Esophagus muscularis mucosa (tissue), 3 donors: Measurements from ENCODE around the gene ACO2.

Source experiments
- EP300 ChIP-seq: sonication (generic); formaldehyde crosslinking; IDR thresholded peaks from one replicate; pipeline ENCODE4 v1.6.1; 2017; ENCODE audit warnings: antibody characterized with exemption
- TF ChIP-seq, protein P1 (sequence below), 3 experiments: fragments of 200-600 bp in 2 of 3; fragments of 450-650 bp in 1 of 3; sonication (generic) in 2 of 3; IDR thresholded peaks; one replicate each; pipeline ENCODE4 v1.5.1; 2017 to 2019; ENCODE audit warnings: antibody characterized with exemption in 3 of 3, mild to moderate bottlenecking in 2 of 3, moderate library complexity in 1 of 3

DNA sequence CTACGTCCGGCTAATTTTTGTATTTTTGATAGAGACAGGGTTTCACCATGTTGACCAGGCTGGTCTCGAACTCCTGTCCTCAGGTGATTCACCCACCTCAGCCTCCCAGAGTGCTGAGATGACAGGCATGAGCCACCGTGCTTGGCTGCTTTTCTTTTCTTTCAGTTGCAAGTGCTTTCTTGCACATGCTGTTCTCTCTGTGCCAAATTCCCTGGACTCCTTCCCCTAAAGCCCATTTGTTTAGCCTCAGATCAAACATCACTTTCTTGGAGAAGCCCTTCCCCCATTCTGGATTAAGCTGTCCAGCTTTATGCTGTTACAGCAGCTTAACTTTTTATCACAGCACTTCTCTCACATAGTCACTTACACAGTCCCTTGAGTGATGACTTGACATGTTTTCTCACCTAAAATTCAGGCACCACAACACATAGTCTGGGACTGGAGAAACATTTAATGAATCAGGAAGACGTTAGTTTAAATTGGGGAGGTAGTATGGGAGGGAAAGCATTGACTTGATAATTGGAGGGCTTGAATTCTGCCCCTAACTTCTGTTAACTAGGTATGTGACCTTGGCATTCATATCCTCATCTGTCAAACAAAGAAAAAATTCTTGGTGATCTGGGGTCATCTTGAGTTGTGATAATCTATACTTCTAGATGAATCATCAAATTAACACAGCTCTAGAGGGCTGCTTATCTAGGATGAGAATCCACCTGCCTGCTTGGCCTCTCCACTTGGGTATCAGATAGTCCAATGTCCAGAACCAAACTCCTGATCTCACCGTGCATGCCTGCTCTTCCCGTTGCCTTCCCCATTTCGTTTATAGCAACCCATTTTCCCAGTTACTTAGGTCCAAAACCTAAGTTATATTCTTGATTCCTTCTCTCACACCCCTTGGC lies 18.4 kb downstream of the ACO2 start:
- TF ChIP-seq, protein P1, sequence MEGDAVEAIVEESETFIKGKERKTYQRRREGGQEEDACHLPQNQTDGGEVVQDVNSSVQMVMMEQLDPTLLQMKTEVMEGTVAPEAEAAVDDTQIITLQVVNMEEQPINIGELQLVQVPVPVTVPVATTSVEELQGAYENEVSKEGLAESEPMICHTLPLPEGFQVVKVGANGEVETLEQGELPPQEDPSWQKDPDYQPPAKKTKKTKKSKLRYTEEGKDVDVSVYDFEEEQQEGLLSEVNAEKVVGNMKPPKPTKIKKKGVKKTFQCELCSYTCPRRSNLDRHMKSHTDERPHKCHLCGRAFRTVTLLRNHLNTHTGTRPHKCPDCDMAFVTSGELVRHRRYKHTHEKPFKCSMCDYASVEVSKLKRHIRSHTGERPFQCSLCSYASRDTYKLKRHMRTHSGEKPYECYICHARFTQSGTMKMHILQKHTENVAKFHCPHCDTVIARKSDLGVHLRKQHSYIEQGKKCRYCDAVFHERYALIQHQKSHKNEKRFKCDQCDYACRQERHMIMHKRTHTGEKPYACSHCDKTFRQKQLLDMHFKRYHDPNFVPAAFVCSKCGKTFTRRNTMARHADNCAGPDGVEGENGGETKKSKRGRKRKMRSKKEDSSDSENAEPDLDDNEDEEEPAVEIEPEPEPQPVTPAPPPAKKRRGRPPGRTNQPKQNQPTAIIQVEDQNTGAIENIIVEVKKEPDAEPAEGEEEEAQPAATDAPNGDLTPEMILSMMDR (IDR thresholded peaks at IDR 0.05) = no peak
- peak; percentile 17 for TF ChIP-seq EP300
